Lung (tissue), 12 donors: ENCODE results near the gene C2CD4D. TPM values are rescaled to one million over a fixed set of nuclear protein-coding genes. Genes with fewer than 3 reads are reported as not detected.

Source experiments
- ATAC-seq: fragments of 200-7000 bp; cut with Tn5 transposase; one replicate; pipeline ENCODE4 v1.9.1; 2020; ENCODE audit warnings: moderate number of reproducible peaks; ENCODE audit not compliant: insufficient read depth, low FRiP score
- DNase-seq, 3 donors: peaks; one replicate each; pipeline ENCODE4 v3.0.0-alpha.2; 2013 to 2017
- H3K27ac ChIP-seq, 2 donors: one replicate each; pipeline ENCODE4 v1.5.1; 2013; ENCODE audit warnings: mild to moderate bottlenecking in 2 of 2, moderate library complexity in 2 of 2, control low read depth in 1 of 2, inconsistent platforms in 1 of 2, low read depth in 1 of 2, low read length in 1 of 2
- H3K27me3 ChIP-seq, 3 donors: one replicate each; pipeline ENCODE4 v1.5.1; 2013; ENCODE audit warnings: low read length in 2 of 3; ENCODE audit not compliant: control insufficient read depth in 3 of 3, insufficient read depth in 3 of 3
- H3K36me3 ChIP-seq, 4 donors: one replicate each; pipeline ENCODE4 v1.5.1; 2013; ENCODE audit warnings: low read length in 4 of 4, mild to moderate bottlenecking in 1 of 4, moderate library complexity in 1 of 4; ENCODE audit not compliant: control insufficient read depth in 4 of 4, insufficient read depth in 4 of 4
- H3K4me1 ChIP-seq, 5 donors: one replicate each; pipeline ENCODE4 v1.5.1; 2013; ENCODE audit warnings: low read length in 5 of 5, mild to moderate bottlenecking in 2 of 5, moderate library complexity in 1 of 5; ENCODE audit not compliant: control insufficient read depth in 5 of 5, insufficient read depth in 5 of 5
- H3K4me3 ChIP-seq: one replicate; pipeline ENCODE4 v1.5.1; 2013; ENCODE audit warnings: mild to moderate bottlenecking, control low read depth, moderate library complexity
- H3K9ac ChIP-seq, 2 donors: one replicate each; pipeline ENCODE4 v1.5.1; 2013; ENCODE audit warnings: low read length in 2 of 2, control low read depth in 1 of 2; ENCODE audit not compliant: insufficient read depth in 1 of 2
- H3K9me3 ChIP-seq, 4 donors: one replicate each; pipeline ENCODE4 v1.5.1; 2013; ENCODE audit warnings: low read length in 3 of 4, mild to moderate bottlenecking in 1 of 4, moderate library complexity in 1 of 4; ENCODE audit not compliant: control insufficient read depth in 4 of 4, insufficient read depth in 3 of 4
- WGBS, 2 donors: extraction: QIAGEN DNeasy Blood & Tissue Kit; methylation state at CpG; one replicate each; pipeline ENCODE4 v1.1.7; 2013; 5-methylcytosine and 5-hydroxymethylcytosine counted together
- polyA plus RNA-seq, 2 donors: library from polyadenylated mRNA; stranded (reverse); fragments of 200-250 nt; gene quantifications; one replicate each; pipeline ENCODE4 v1.2.1, GENCODE V29; 2013
- total RNA-seq, 2 donors: library from RNA; depleted of rRNA in 1 of 2; stranded (reverse); fragments of >200 nt in 1 of 2; gene quantifications; one replicate each; pipeline ENCODE4 v1.2.1, GENCODE V29; 2014 to 2021
- TF ChIP-seq, protein P1 (sequence below): IDR thresholded peaks from 2 replicates; pipeline ENCODE4 v1.5.1; 2012; ENCODE audit warnings: mild to moderate bottlenecking; ENCODE audit errors: control extremely low read depth, extremely low read depth
- donor health status: control.
- donor health status: control.
- donor health status: Bipolar disorder and iron deficiency.
- donor health status: healthy.
- donor health status: DM: yes; HTN: yes; CAD: no.

C2CD4D gene
- total and polyA plus RNA-seq, 4 donors = 0.10 to 0.40 (median 0.19) TPM; not detected in 1

- ATAC-seq = no peak
- H3K4me3 ChIP-seq = no peak overlapping the region
- TF ChIP-seq, protein P1, sequence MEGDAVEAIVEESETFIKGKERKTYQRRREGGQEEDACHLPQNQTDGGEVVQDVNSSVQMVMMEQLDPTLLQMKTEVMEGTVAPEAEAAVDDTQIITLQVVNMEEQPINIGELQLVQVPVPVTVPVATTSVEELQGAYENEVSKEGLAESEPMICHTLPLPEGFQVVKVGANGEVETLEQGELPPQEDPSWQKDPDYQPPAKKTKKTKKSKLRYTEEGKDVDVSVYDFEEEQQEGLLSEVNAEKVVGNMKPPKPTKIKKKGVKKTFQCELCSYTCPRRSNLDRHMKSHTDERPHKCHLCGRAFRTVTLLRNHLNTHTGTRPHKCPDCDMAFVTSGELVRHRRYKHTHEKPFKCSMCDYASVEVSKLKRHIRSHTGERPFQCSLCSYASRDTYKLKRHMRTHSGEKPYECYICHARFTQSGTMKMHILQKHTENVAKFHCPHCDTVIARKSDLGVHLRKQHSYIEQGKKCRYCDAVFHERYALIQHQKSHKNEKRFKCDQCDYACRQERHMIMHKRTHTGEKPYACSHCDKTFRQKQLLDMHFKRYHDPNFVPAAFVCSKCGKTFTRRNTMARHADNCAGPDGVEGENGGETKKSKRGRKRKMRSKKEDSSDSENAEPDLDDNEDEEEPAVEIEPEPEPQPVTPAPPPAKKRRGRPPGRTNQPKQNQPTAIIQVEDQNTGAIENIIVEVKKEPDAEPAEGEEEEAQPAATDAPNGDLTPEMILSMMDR = no peak
- H3K9me3 ChIP-seq = no peaks in the 10 kb centered on the region
- H3K36me3 ChIP-seq = no peaks in the 10 kb centered on the region
- no peak overlapping the region for H3K27ac ChIP-seq
- peaks cover 0 to 4% (median 0%) of the 10 kb centered on the region in 3 donors for H3K27me3 ChIP-seq
- DNase-seq = no peak
- H3K9ac ChIP-seq = no peak overlapping the region
- H3K4me1 ChIP-seq = peaks cover 0 to 16% (median 0%) of the 10 kb centered on the region in 5 donors
- WGBS, 2 donors = 89 to 93% methylated on average over 7 of the region's 7 CpGs
Measured at GRCh38 chr1:151860504-151861187, 21.0 kb upstream of the C2CD4D start.

DNA sequence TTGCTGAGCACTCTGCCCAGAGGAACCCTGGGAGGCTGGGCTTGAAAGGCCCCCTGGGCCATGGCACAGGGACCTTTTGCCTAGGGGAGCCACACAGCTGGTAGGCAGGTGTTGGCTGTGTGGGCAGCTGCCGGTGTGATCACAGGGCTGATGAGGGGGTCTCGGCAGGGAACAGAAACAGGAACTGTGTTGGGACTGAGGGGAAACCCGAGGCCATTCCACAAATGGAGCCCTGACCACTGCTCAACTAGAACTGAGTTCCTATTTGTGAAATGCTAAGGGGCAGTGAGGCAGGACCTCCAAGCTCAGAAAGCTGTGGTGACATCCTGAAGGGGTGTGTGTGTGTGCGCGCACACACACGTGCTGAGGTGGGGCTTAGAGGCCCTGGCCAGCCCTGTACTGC is 20.3 kb upstream of the C2CD4D start:
- Histone ChIP-seq H3K4me3 (no peak overlapping the region), H3K27ac (no peak overlapping the region), H3K27me3 (peaks cover 0 to 4% (median 0%) of the 10 kb centered on the region in 3 donors), H3K4me1 (peaks cover 0 to 22% (median 0%) of the 10 kb centered on the region in 5 donors), H3K36me3 (no peaks in the 10 kb centered on the region), H3K9ac (no peak overlapping the region), H3K9me3 (no peaks in the 10 kb centered on the region)
- ATAC-seq (no peak), DNase-seq (no peak)
- TF ChIP-seq, protein P1 = no peak
- 65 to 85% methylated on average over 6 of the region's 6 CpGs for WGBS, 2 donors

- TF ChIP-seq, protein P1 = no peak
- Histone ChIP-seq H3K4me3 (no peak overlapping the region), H3K4me1 (peaks cover 0 to 17% (median 0%) of the 10 kb centered on the region in 5 donors), H3K27me3 (peaks cover 0 to 4% (median 0%) of the 10 kb centered on the region in 3 donors), H3K36me3 (no peaks in the 10 kb centered on the region), H3K9ac (no peak overlapping the region), H3K27ac (no peak overlapping the region), H3K9me3 (no peaks in the 10 kb centered on the region)
- DNase-seq (no peak), ATAC-seq (no peak)
- WGBS, 2 donors = 94 to 97% methylated on average over 6 of the region's 6 CpGs
Measured at GRCh38 chr1:151858886-151859665, 19.5 kb upstream of the C2CD4D start.
